DND-41 (cell line): ENCODE results near the gene EIF1AY.
A peak's percentile ranks its signal among the peaks of the same experiment; 100 is the strongest.

ENCODE experiments used
- ATAC-seq: fragments of 200-7000 bp; cut with Tn5 transposase; 3 replicates; pipeline ENCODE4 v1.9.1; 2021; ENCODE audit warnings: low read depth; ENCODE audit not compliant: insufficient read depth
- DNase-seq: peaks from one replicate; pipeline ENCODE4 v3.0.0-alpha.2; 2020
- H2AFZ ChIP-seq: 2 replicates; pipeline ENCODE4 v1.6.0; 2012; ENCODE audit warnings: low read depth, low read length
- H3K27ac ChIP-seq: 2 replicates; pipeline ENCODE4 v1.5.1; 2012; ENCODE audit warnings: low read length, inconsistent platforms
- H3K27me3 ChIP-seq: fragments of 200-600 bp; sonication (generic); 2 replicates; pipeline ENCODE4 v1.6.0; 2012; ENCODE audit warnings: low read length, mild to moderate bottlenecking, inconsistent platforms; ENCODE audit not compliant: insufficient read depth, poor library complexity
- H3K36me3 ChIP-seq: 2 replicates; pipeline ENCODE4 v1.5.1; 2012; ENCODE audit warnings: low read length, inconsistent platforms; ENCODE audit not compliant: insufficient read depth
- H3K4me1 ChIP-seq: 2 replicates; pipeline ENCODE4 v1.5.1; 2012; ENCODE audit warnings: mild to moderate bottlenecking, low read length; ENCODE audit not compliant: insufficient read depth
- H3K4me2 ChIP-seq: 2 replicates; pipeline ENCODE4 v1.6.0; 2012; ENCODE audit warnings: mild to moderate bottlenecking, moderate library complexity, low read length, inconsistent platforms; ENCODE audit not compliant: insufficient read depth
- H3K4me3 ChIP-seq, 2 experiments: fragments of 200-600 bp in 1 of 2; shearing (Covaris generic) in 1 of 2; 2 replicates each; pipeline ENCODE4 v1.5.1; 2012 to 2016; ENCODE audit warnings: inconsistent platforms in 2 of 2, low read length in 2 of 2, mild to moderate bottlenecking in 2 of 2, low read depth in 1 of 2, moderate library complexity in 1 of 2
- H3K79me2 ChIP-seq: 2 replicates; pipeline ENCODE4 v1.6.0; 2012; ENCODE audit warnings: low read length, inconsistent platforms; ENCODE audit not compliant: insufficient read depth
- H3K9ac ChIP-seq: 2 replicates; pipeline ENCODE4 v1.6.0; 2012; ENCODE audit warnings: low read depth, mild to moderate bottlenecking, inconsistent platforms, low read length, moderate library complexity
- H3K9me3 ChIP-seq: 2 replicates; pipeline ENCODE4 v1.5.1; 2012; ENCODE audit warnings: low read length, moderate library complexity, mild to moderate bottlenecking, inconsistent platforms; ENCODE audit not compliant: insufficient read depth, severe bottlenecking
- H4K20me1 ChIP-seq: 2 replicates; pipeline ENCODE4 v1.6.0; 2012; ENCODE audit warnings: low read length; ENCODE audit not compliant: insufficient read depth
- EZH2 ChIP-seq: IDR thresholded peaks from 3 replicates; pipeline ENCODE4 v1.6.1; 2012; ENCODE audit warnings: borderline replicate concordance, low read depth, mild to moderate bottlenecking, moderate library complexity, low read length, inconsistent platforms; ENCODE audit not compliant: severe bottlenecking
- TF ChIP-seq, protein P1 (sequence below): IDR thresholded peaks from 2 replicates; pipeline ENCODE4 v1.5.1; 2012; ENCODE audit warnings: borderline replicate concordance, low read length, moderate library complexity, mild to moderate bottlenecking; ENCODE audit not compliant: poor library complexity, severe bottlenecking; ENCODE audit errors: extremely low read depth

EIF1AY gene

DNA sequence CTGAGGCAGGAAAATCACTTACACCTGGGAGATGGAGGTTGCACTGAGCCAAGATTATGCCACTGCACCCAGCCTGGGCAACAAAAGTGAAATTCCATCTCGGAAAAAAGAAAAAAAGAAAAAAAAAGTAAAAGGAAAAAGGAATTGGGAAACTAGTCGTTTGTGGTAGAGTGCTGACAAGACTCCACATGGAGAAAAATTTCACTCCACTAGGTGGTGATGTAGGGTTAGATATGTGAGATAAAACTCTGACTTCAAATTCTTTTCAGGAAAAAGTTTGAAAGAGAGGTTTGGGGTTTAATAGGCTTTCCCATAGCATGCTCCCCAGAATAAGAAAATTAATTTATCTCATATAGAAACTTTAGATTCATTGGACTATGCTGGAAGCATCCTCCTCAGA is 16.9 kb upstream of the EIF1AY start:
- DNase-seq, result no peak

DNA sequence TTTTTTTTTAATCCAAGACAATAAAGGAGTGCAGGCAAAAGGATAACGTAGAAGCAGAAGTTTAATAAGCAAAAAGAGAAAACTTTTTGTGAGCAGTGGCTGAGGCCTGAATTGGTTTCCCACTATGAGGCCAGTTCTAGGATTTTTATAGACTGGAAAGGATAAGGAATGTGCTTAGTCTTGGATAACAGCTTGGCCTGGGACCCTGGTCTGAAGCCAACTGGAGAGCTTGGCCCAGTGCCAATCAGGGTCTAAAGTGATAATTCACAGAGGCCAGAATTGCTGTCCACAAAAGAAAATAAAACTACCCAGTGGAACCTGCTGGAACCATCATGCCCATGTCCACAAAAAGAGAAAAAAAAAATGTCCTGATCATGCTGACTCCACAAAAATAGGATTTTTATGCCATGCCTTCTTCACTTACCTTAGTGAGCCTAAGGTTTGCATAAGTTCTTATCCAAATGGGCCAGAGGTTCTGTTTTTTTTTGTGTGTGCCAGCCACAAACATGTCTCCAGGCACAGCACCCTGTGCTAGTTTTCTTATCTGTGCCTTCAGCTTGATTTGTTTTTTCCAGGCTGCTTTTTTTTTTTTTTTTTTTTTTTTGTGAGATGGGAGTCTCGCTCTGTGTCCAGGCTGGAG is 15.6 kb upstream of the EIF1AY start:
- Histone ChIP-seq H2AFZ (no peak overlapping the region), H3K4me2 (no peak overlapping the region), H3K9me3 (no peaks in the 10 kb centered on the region), H3K27ac (no peak overlapping the region), H3K79me2 (no peaks in the 10 kb centered on the region), H3K9ac (no peak overlapping the region), H3K27me3 (no peaks in the 10 kb centered on the region), H4K20me1 (no peaks in the 10 kb centered on the region), H3K4me3 (no peak overlapping the region), H3K4me1 (no peaks in the 10 kb centered on the region), H3K36me3 (no peaks in the 10 kb centered on the region)
- no peak for TF ChIP-seq EZH2
- TF ChIP-seq, protein P1, sequence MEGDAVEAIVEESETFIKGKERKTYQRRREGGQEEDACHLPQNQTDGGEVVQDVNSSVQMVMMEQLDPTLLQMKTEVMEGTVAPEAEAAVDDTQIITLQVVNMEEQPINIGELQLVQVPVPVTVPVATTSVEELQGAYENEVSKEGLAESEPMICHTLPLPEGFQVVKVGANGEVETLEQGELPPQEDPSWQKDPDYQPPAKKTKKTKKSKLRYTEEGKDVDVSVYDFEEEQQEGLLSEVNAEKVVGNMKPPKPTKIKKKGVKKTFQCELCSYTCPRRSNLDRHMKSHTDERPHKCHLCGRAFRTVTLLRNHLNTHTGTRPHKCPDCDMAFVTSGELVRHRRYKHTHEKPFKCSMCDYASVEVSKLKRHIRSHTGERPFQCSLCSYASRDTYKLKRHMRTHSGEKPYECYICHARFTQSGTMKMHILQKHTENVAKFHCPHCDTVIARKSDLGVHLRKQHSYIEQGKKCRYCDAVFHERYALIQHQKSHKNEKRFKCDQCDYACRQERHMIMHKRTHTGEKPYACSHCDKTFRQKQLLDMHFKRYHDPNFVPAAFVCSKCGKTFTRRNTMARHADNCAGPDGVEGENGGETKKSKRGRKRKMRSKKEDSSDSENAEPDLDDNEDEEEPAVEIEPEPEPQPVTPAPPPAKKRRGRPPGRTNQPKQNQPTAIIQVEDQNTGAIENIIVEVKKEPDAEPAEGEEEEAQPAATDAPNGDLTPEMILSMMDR, result no peak
- DNase-seq, result no peak
- no peak for ATAC-seq

More for the DNA sequence above, 16.9 kb upstream of the EIF1AY start:
- no peaks in the 10 kb centered on the region for H3K9me3 ChIP-seq
- H3K4me1 ChIP-seq, result no peaks in the 10 kb centered on the region
- no peak overlapping the region for H2AFZ ChIP-seq
- H3K36me3 ChIP-seq, result no peaks in the 10 kb centered on the region
- H3K27me3 ChIP-seq, result no peaks in the 10 kb centered on the region
- no peaks in the 10 kb centered on the region for H4K20me1 ChIP-seq
- ATAC-seq, result no peak; the same call in 2 of the 3 replicates
- H3K4me3 ChIP-seq, result no peak overlapping the region
- H3K4me2 ChIP-seq, result no peak overlapping the region
- H3K27ac ChIP-seq, result no peak overlapping the region
- no peak overlapping the region for H3K9ac ChIP-seq
- H3K79me2 ChIP-seq, result no peaks in the 10 kb centered on the region
- TF ChIP-seq EZH2, result no peak
- TF ChIP-seq, protein P1, result peak; percentile 53

DNA sequence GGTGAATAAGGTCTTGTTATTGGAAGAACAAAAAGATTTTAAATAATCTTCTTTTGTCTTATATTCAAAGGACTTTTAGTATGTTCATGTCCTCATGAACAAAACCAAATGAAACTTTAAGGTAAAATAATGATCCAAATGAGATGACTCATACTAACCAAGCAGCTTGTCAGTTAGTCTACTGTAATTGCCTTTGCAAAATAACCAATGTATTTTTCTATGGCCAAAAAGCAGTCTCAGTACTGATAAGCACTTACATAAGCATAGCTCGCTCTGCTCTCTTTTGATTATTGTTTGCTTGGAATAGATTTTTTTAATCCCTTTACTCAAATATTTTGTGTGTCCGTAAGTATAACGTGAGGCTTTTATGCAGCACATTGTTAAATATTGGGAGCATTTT is 4.3 kb upstream of the EIF1AY start:
- TF ChIP-seq, protein P1, result no peak
- TF ChIP-seq EZH2, result no peak

DNA sequence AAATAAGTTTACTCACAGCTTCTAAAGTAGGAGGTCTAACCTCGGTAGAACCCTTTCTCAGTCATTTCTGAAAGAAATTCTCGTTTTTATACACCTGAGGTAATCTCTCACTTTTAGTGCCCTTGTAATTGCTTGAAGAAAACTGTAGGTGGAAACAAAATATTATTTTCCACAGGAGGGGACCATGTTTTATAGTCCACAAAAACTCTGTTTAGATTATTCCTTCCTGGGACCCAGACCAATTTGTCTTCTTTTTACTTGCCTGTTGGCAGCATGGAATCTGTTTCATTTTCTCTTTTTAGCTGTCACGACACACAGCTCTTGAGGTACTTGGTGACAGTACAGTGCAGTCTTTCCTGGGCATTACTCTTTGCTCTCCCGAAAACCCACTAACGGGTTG is 930 bp downstream of the EIF1AY start:
- H3K4me3 ChIP-seq, result peak overlapping the region; percentile 74 to 84
- H3K4me1 ChIP-seq, result peaks cover 48% of the 10 kb centered on the region
- peak overlapping the region; percentile 83; the same call in 1 of the 2 replicates for H2AFZ ChIP-seq
- H4K20me1 ChIP-seq, result no peaks in the 10 kb centered on the region; the same call in 1 of the 2 replicates
- peak overlapping the region; percentile 59 for H3K4me2 ChIP-seq
- DNase-seq (no peak), ATAC-seq (no peak)
- peaks cover 13% of the 10 kb centered on the region for H3K36me3 ChIP-seq
- peaks cover 80% of the 10 kb centered on the region for H3K79me2 ChIP-seq
- peak overlapping the region; percentile 88 for H3K9ac ChIP-seq
- TF ChIP-seq, protein P1, result peak; percentile 45
- TF ChIP-seq EZH2, result no peak
- H3K27ac ChIP-seq, result peak overlapping the region; percentile 96
- no peaks in the 10 kb centered on the region for H3K9me3 ChIP-seq
- no peaks in the 10 kb centered on the region for H3K27me3 ChIP-seq

More for the DNA sequence above, 4.3 kb upstream of the EIF1AY start:
- Histone ChIP-seq H3K9ac (no peak overlapping the region), H4K20me1 (no peaks in the 10 kb centered on the region), H3K9me3 (no peaks in the 10 kb centered on the region), H3K27ac (no peak overlapping the region), H3K4me2 (no peak overlapping the region), H3K79me2 (peaks cover 36% of the 10 kb centered on the region), H3K36me3 (no peaks in the 10 kb centered on the region), H3K4me3 (no peak overlapping the region), H3K4me1 (peaks cover 24% of the 10 kb centered on the region), H3K27me3 (no peaks in the 10 kb centered on the region), H2AFZ (no peak overlapping the region)
- DNase-seq, result no peak
- no peak for ATAC-seq
